Liver (tissue), 9 donors: ENCODE measurements around the gene FAM83D. TPM values are rescaled to one million over a fixed set of nuclear protein-coding genes. Genes with fewer than 3 reads are reported as not detected.

Experiments used
- DNase-seq: peaks from one replicate; pipeline ENCODE4 v3.0.0-alpha.2; 2017; ENCODE audit warnings: low spot score
- H3K27ac ChIP-seq, 2 donors: one replicate each; pipeline ENCODE4 v1.7.0; 2013; ENCODE audit warnings: inconsistent platforms in 2 of 2, low read length in 2 of 2, control low read depth in 1 of 2, low read depth in 1 of 2, mild to moderate bottlenecking in 1 of 2
- H3K27me3 ChIP-seq, 4 donors: one replicate each; pipeline versions ENCODE4 v1.6.1 to v1.7.0; 2013; ENCODE audit warnings: low read length in 3 of 4, inconsistent platforms in 1 of 4, mild to moderate bottlenecking in 1 of 4, moderate library complexity in 1 of 4; ENCODE audit not compliant: control insufficient read depth in 4 of 4, insufficient read depth in 4 of 4
- H3K36me3 ChIP-seq, 4 donors: one replicate each; pipeline versions ENCODE4 v1.6.1 to v1.7.0; 2013; ENCODE audit warnings: low read length in 3 of 4, mild to moderate bottlenecking in 3 of 4, low read depth in 1 of 4, moderate library complexity in 1 of 4; ENCODE audit not compliant: control insufficient read depth in 4 of 4, insufficient read depth in 3 of 4
- H3K4me1 ChIP-seq, 4 donors: one replicate each; pipeline versions ENCODE4 v1.6.1 to v1.7.0; 2013; ENCODE audit warnings: low read length in 3 of 4, mild to moderate bottlenecking in 3 of 4, moderate library complexity in 1 of 4; ENCODE audit not compliant: control insufficient read depth in 4 of 4, insufficient read depth in 4 of 4
- H3K4me3 ChIP-seq, 3 donors: one replicate each; pipeline versions ENCODE4 v1.6.1 to v1.7.0; 2013; ENCODE audit warnings: low read length in 3 of 3, control low read depth in 1 of 3, low read depth in 1 of 3, mild to moderate bottlenecking in 1 of 3
- H3K9ac ChIP-seq, 2 donors: one replicate each; pipeline ENCODE4 v1.7.0; 2013; ENCODE audit warnings: low read length in 2 of 2, mild to moderate bottlenecking in 2 of 2, moderate library complexity in 2 of 2, control low read depth in 1 of 2, low read depth in 1 of 2
- H3K9me3 ChIP-seq, 4 donors: one replicate each; pipeline versions ENCODE4 v1.6.1 to v1.7.0; 2013; ENCODE audit warnings: low read length in 3 of 4; ENCODE audit not compliant: control insufficient read depth in 4 of 4
- ATF3 ChIP-seq: IDR thresholded peaks from 2 replicates; pipeline ENCODE4 v1.6.1; 2016; ENCODE audit warnings: antibody characterized with exemption
- CTCF ChIP-seq: fragments of 150-350 bp; IDR thresholded peaks from 2 replicates; pipeline ENCODE4 v1.5.1; 2017; ENCODE audit warnings: improper control_type of control experiment, low read depth, low read length; ENCODE audit not compliant: missing input control
- EGR1 ChIP-seq, 2 donors: IDR thresholded peaks; 2 replicates each; pipeline ENCODE4 v1.6.1; 2016 to 2018; ENCODE audit warnings: antibody characterized with exemption in 2 of 2, low read depth in 2 of 2
- FOXA1 ChIP-seq: IDR thresholded peaks from 2 replicates; pipeline ENCODE4 v1.6.1; 2016; ENCODE audit warnings: antibody characterized with exemption
- GABPA ChIP-seq, 2 donors: IDR thresholded peaks in 1 of 2; conservative IDR thresholded peaks in 1 of 2; 2 replicates each; pipeline ENCODE4 v1.6.1; 2016; ENCODE audit warnings: antibody characterized with exemption in 2 of 2, mild to moderate bottlenecking in 1 of 2, moderate library complexity in 1 of 2
- HNF4G ChIP-seq: IDR thresholded peaks from 2 replicates; pipeline ENCODE4 v1.6.1; 2016; ENCODE audit warnings: antibody characterized with exemption
- JUND ChIP-seq, 2 donors: IDR thresholded peaks; 2 replicates each; pipeline ENCODE4 v1.6.1; 2016; ENCODE audit warnings: antibody characterized with exemption in 2 of 2
- NR2F2 ChIP-seq: IDR thresholded peaks from 2 replicates; pipeline ENCODE4 v1.6.1; 2016; ENCODE audit warnings: antibody characterized with exemption
- RAD21 ChIP-seq, 2 donors: IDR thresholded peaks; 2 replicates each; pipeline ENCODE4 v1.6.1; 2016; ENCODE audit warnings: antibody characterized with exemption in 2 of 2, mild to moderate bottlenecking in 2 of 2
- REST ChIP-seq: IDR thresholded peaks from 2 replicates; pipeline ENCODE4 v1.6.1; 2016; ENCODE audit warnings: antibody characterized with exemption, mild to moderate bottlenecking
- RXRA ChIP-seq, 2 donors: IDR thresholded peaks; 2 replicates each; pipeline ENCODE4 v1.6.1; 2017 to 2018; ENCODE audit warnings: antibody characterized with exemption in 2 of 2, mild to moderate bottlenecking in 1 of 2
- TAF1 ChIP-seq: conservative IDR thresholded peaks from 2 replicates; pipeline ENCODE4 v1.6.1; 2016; ENCODE audit warnings: antibody characterized with exemption, mild to moderate bottlenecking
- ZBTB33 ChIP-seq: IDR thresholded peaks from 2 replicates; pipeline ENCODE4 v1.6.1; 2016; ENCODE audit warnings: antibody characterized with exemption
- WGBS: extraction: QIAGEN DNeasy Blood & Tissue Kit; methylation state at CpG from one replicate; pipeline ENCODE4 v1.1.7; 2013; 5-methylcytosine and 5-hydroxymethylcytosine counted together
- polyA plus RNA-seq, 2 donors: library from polyadenylated mRNA; stranded (reverse) in 1 of 2; unstranded in 1 of 2; fragments of 200-250 nt in 1 of 2; fragments of >200 nt in 1 of 2; fragmentation: Nextera tagmentation in 1 of 2; extraction: Ambion mirVana in 1 of 2; gene quantifications; one replicate each; pipeline versions ENCODE4 v1.2.1 to v1.2.3, GENCODE V29; 2013 to 2015
- total RNA-seq, 2 donors: library from RNA; depleted of rRNA; stranded (reverse); fragments of >200 nt; gene quantifications; one replicate each; pipeline ENCODE4 v1.2.3, GENCODE V29; 2014
- donor health status: healthy.
- donor health status: healthy.
- donor health status: healthy.
- donor health status: healthy.
- donor health status: healthy.

The FAM83D gene
- total and polyA plus RNA-seq, 4 donors = 1.1 to 28.2 (median 2.7) TPM

- no peak for DNase-seq
- Histone ChIP-seq H3K9ac (no peak overlapping the region), H3K27ac (no peak overlapping the region), H3K27me3 (no peaks in the 10 kb centered on the region), H3K36me3 (peaks cover 0 to 3% (median under 1%) of the 10 kb centered on the region in 4 donors), H3K4me1 (peaks cover 0 to 8% (median 4%) of the 10 kb centered on the region in 4 donors), H3K9me3 (no peaks in the 10 kb centered on the region), H3K4me3 (no peak overlapping the region)
- WGBS = 98% methylated on average over 2 of the region's 2 CpGs
- TF ChIP-seq RXRA (IDR thresholded peaks at IDR 0.05) = no peak
- TF ChIP-seq ATF3 = no peak
- TF ChIP-seq RAD21 (IDR thresholded peaks at IDR 0.05) = no peak
- no peak for TF ChIP-seq TAF1
- no peak for TF ChIP-seq HNF4G
- no peak for TF ChIP-seq CTCF
- TF ChIP-seq GABPA (IDR thresholded peaks at IDR 0.05 in 1 of 2, conservative IDR thresholded peaks at IDR 0.05 in 1 of 2) = no peak
- no peak for TF ChIP-seq EGR1 (IDR thresholded peaks at IDR 0.05; ENCODE audit: low read depth in 2 of 2)
- no peak for TF ChIP-seq NR2F2
Measured at GRCh38 chr20:38950254-38950653, 24.0 kb downstream of the FAM83D start.

GRCh38 chr20:38951611-38952010 lies 25.4 kb downstream of the FAM83D start:
- Histone ChIP-seq H3K27me3 (no peaks in the 10 kb centered on the region), H3K36me3 (peaks cover 0 to 3% (median under 1%) of the 10 kb centered on the region in 4 donors), H3K4me1 (peaks cover 0 to 8% (median 4%) of the 10 kb centered on the region in 4 donors), H3K9me3 (no peaks in the 10 kb centered on the region), H3K9ac (no peak overlapping the region), H3K27ac (no peak overlapping the region), H3K4me3 (no peak overlapping the region)
- 99% methylated on average over 9 of the region's 9 CpGs for WGBS
- no peak for DNase-seq
- TF ChIP-seq ZBTB33 = no peak
- TF ChIP-seq JUND (IDR thresholded peaks at IDR 0.05) = no peak
- no peak for TF ChIP-seq RAD21 (IDR thresholded peaks at IDR 0.05)
- TF ChIP-seq NR2F2 = no peak
- TF ChIP-seq GABPA (IDR thresholded peaks at IDR 0.05 in 1 of 2, conservative IDR thresholded peaks at IDR 0.05 in 1 of 2) = no peak

- no peak overlapping the region for H3K4me3 ChIP-seq
- H3K4me1 ChIP-seq = peaks cover 0 to 8% (median 4%) of the 10 kb centered on the region in 4 donors
- no peaks in the 10 kb centered on the region for H3K9me3 ChIP-seq
- H3K36me3 ChIP-seq = peaks cover 0 to 2% (median under 1%) of the 10 kb centered on the region in 4 donors
- no peak overlapping the region for H3K9ac ChIP-seq
- no peak for DNase-seq
- TF ChIP-seq FOXA1 (no peak), REST (no peak), GABPA (IDR thresholded peaks at IDR 0.05 in 1 of 2, conservative IDR thresholded peaks at IDR 0.05 in 1 of 2) (no peak)
- no peaks in the 10 kb centered on the region for H3K27me3 ChIP-seq
- WGBS = 98% methylated on average over 6 of the region's 6 CpGs
- no peak overlapping the region for H3K27ac ChIP-seq
Measured at GRCh38 chr20:38952153-38952552, 25.9 kb downstream of the FAM83D start.
